Uterus (tissue), 4 donors: Measurements from ENCODE around the gene OR2L13. TPM values are rescaled to one million over a fixed set of nuclear protein-coding genes. Genes with fewer than 3 reads are reported as not detected.
"Not testable (repeated sequence)": the region's sequence is repeated elsewhere in the genome, so short reads cannot be mapped to it uniquely, and the experiment has no call there.

Source experiments
- DNase-seq, 2 donors: peaks; one replicate each; pipeline ENCODE4 v3.0.0-alpha.2; 2019 to 2020
- H3K27ac ChIP-seq, 2 donors: fragments of 200-600 bp; sonication (generic); 1 replicate in 1 of 2; 2 replicates in 1 of 2; pipeline ENCODE4 v1.5.1; 2016 to 2018
- H3K27me3 ChIP-seq, 2 donors: fragments of 200-600 bp; sonication (generic); one replicate each; pipeline ENCODE4 v1.5.1; 2018 to 2019; ENCODE audit warnings: control low read depth in 1 of 2
- H3K36me3 ChIP-seq, 2 donors: fragments of 200-600 bp; sonication (generic); one replicate each; pipeline ENCODE4 v1.5.1; 2019; ENCODE audit warnings: control low read depth in 1 of 2
- H3K4me1 ChIP-seq, 2 donors: fragments of 200-600 bp; sonication (generic); one replicate each; pipeline ENCODE4 v1.5.1; 2018 to 2019; ENCODE audit warnings: control low read depth in 1 of 2
- H3K4me3 ChIP-seq, 2 donors: fragments of 200-600 bp; sonication (generic); 1 replicate in 1 of 2; 2 replicates in 1 of 2; pipeline ENCODE4 v1.5.1; 2018 to 2019; ENCODE audit warnings: mild to moderate bottlenecking in 1 of 2
- H3K9me3 ChIP-seq, 2 donors: fragments of 200-600 bp; sonication (generic); one replicate each; pipeline ENCODE4 v1.5.1; 2019; ENCODE audit warnings: control low read depth in 1 of 2
- CTCF ChIP-seq, 4 experiments: fragments of 200-600 bp in 2 of 4; fragments of 450-650 bp in 2 of 4; sonication (generic) in 2 of 4; IDR thresholded peaks; one replicate each; pipeline ENCODE4 v1.5.1; 2016 to 2019; ENCODE audit warnings: antibody characterized with exemption in 4 of 4, mild to moderate bottlenecking in 2 of 4, moderate library complexity in 1 of 4
- POLR2A ChIP-seq, 2 donors: fragments of 450-650 bp; IDR thresholded peaks; one replicate each; pipeline ENCODE4 v1.6.1; 2016; ENCODE audit warnings: antibody characterized with exemption in 2 of 2, mild to moderate bottlenecking in 1 of 2, moderate library complexity in 1 of 2
- intact Hi-C: fragments of 100-400 bp; cut with DNase I; formaldehyde crosslinking; loops from one replicate; pipeline ENCODE4 v1.15.1; 2023; ENCODE audit warnings: low total_unique reads
- total RNA-seq, 4 donors: library from RNA; depleted of rRNA in 3 of 4; stranded (reverse); fragments of >200 nt in 3 of 4; gene quantifications; one replicate each; pipeline versions ENCODE4 v1.1.0 to v1.2.4, GENCODE V29; 2014 to 2023
- donor health status: DM: yes; HTN: yes; CAD: no.

OR2L13 gene
- total RNA-seq, 4 donors from 2014 or later, result 0.21 TPM; not detected in 3

GRCh38 chr1:248055261-248055660 lies 39.7 kb upstream of the OR2L13 start:
- H3K4me1 ChIP-seq, result no peaks in the 10 kb centered on the region
- no peaks in the 10 kb centered on the region for H3K36me3 ChIP-seq
- no peak for DNase-seq
- intact Hi-C loops, result no loop called here
- H3K9me3 ChIP-seq, result no peaks in the 10 kb centered on the region
- H3K27ac ChIP-seq, result no peak overlapping the region
- TF ChIP-seq POLR2A (IDR thresholded peaks at IDR 0.05) (no peak), CTCF (IDR thresholded peaks at IDR 0.05) (no peak)
- H3K4me3 ChIP-seq, result no peak overlapping the region
- no peaks in the 10 kb centered on the region for H3K27me3 ChIP-seq

GRCh38 chr1:248065071-248065470 lies 29.9 kb upstream of the OR2L13 start:
- Histone ChIP-seq H3K4me3 (no peak overlapping the region), H3K27me3 (no peaks in the 10 kb centered on the region), H3K4me1 (no peaks in the 10 kb centered on the region), H3K27ac (no peak overlapping the region), H3K9me3 (no peaks in the 10 kb centered on the region), H3K36me3 (no peaks in the 10 kb centered on the region)
- no peak for DNase-seq
- no peak for TF ChIP-seq CTCF (IDR thresholded peaks at IDR 0.05)
- intact Hi-C loops, result no loop called here

- Histone ChIP-seq H3K9me3 (no peaks in the 10 kb centered on the region), H3K4me3 (no peak overlapping the region), H3K4me1 (no peaks in the 10 kb centered on the region), H3K27me3 (no peaks in the 10 kb centered on the region), H3K36me3 (no peaks in the 10 kb centered on the region), H3K27ac (no peak overlapping the region)
- DNase-seq, result no peak
- TF ChIP-seq POLR2A (IDR thresholded peaks at IDR 0.05) (no peak), CTCF (IDR thresholded peaks at IDR 0.05) (no peak)
- intact Hi-C loops, result no loop called here
Measured at GRCh38 chr1:248065604-248066003, 29.4 kb upstream of the OR2L13 start.

DNA sequence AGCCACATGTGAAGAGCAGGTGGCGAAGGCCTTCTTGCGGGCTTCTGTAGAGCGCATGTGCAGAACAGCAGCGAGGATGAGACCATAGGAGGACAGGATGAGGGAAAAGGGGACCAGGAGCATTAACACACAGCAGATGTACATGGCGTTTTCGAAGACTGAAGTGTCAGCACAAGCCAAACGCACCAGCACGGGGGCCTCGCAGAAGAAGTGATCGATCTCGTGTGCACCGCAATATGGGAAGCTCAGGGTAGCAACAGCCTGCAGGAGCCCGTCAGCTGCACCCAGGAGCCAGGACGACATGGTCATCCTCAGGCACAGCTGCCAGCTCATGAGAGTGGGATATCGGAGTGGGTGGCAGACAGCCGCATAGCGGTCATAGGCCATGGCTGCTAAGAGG lies 11.1 kb upstream of the OR2L13 start:
- H3K27me3 ChIP-seq, H3K27ac ChIP-seq, H3K4me3 ChIP-seq, intact Hi-C loops, H3K9me3 ChIP-seq, DNase-seq, H3K4me1 ChIP-seq, H3K36me3 ChIP-seq: not testable (repeated sequence)

DNA sequence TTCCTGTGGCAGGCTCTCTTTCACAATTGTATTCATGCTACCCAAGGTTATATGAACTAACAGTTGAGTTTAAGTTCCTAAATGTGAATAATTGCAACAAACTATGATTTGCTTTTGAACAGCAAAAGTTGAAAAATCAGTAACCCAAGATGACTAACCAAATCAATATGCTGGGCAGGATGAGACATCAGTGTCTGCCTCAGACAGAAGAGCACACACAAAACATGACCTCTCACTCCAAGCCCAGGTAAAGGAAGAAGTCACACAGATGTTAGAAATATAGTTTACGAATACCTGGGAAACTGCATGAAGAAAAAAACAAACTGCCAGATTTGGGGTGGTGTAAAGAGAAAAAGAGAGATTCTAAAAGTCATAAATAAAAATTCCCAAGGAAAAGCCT lies 3.5 kb downstream of the OR2L13 start:
- H3K36me3 ChIP-seq, result no peaks in the 10 kb centered on the region
- TF ChIP-seq CTCF (IDR thresholded peaks at IDR 0.05) (no peak), POLR2A (IDR thresholded peaks at IDR 0.05) (no peak)
- no peak for DNase-seq
- H3K4me3 ChIP-seq, result no peak overlapping the region
- intact Hi-C loops, result no loop called here
- H3K27ac ChIP-seq, result no peak overlapping the region
- no peaks in the 10 kb centered on the region for H3K4me1 ChIP-seq
- no peaks in the 10 kb centered on the region for H3K9me3 ChIP-seq
- H3K27me3 ChIP-seq, result no peaks in the 10 kb centered on the region

DNA sequence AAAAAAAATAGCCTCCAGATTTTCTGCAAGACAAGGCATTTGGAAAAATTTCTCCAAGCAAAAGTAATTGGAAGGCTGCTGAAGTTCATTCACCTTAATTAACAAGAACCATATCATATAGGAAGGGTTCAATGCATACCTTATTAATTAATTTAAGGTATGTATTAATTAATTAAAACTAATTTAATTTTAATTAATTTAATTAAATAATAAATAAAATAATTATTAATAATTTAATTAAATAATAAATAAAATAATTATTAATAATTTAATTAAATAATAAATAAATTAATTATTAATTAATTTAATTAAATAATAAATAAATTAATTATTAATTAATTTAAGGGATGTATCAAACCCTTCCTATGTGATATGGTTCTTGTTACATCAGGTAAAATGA lies 7.9 kb downstream of the OR2L13 start:
- Histone ChIP-seq H3K9me3 (no peaks in the 10 kb centered on the region), H3K4me1 (no peaks in the 10 kb centered on the region), H3K27me3 (no peaks in the 10 kb centered on the region), H3K4me3 (no peak overlapping the region), H3K36me3 (no peaks in the 10 kb centered on the region), H3K27ac (no peak overlapping the region)
- TF ChIP-seq POLR2A (IDR thresholded peaks at IDR 0.05), result no peak
- TF ChIP-seq CTCF (IDR thresholded peaks at IDR 0.05), result no peak
- intact Hi-C loops, result no loop called here
- DNase-seq, result no peak
